ENCODE data around the gene TCP10L. TPM values are rescaled to one million over a fixed set of nuclear protein-coding genes. Genes with fewer than 3 reads are reported as not detected.
A peak's percentile ranks its signal among the peaks of the same experiment; 100 is the strongest.

The TCP10L gene
- total and polyA plus RNA-seq, 2 of the 13 experiments (the other 11 are each of a cell fraction or from before 2014, with no cell fraction given): 0.90 to 2.4 TPM

DNA sequence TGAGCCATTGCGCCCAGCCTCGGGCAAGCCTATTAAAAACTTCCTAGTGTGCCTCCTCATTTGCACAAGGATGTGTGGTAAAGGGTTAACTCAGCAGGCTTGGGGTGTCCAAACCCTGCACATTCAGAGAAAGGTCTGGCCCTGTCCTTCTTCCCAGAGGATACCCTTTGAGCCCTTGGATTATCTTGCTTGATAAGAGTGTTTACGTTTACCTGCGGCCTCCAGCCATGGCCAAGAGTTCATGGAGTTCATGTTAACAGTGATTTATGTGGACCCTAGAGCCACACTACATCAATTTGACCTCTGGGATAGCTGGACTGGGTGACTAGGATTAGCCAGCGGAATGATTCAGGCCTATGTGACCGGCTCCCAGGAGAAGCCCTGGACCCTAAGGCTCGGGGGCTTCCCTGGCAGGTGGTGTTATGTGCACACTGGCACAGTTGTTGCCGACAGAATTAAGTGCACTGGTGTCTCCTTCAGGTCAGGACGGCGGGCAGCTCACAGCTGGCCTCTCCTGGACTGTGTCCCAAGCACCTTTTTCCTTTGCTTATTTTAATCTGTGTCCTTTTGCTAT, 7.7 kb upstream of the TCP10L start (continued):
- TF ChIP-seq, protein P1, sequence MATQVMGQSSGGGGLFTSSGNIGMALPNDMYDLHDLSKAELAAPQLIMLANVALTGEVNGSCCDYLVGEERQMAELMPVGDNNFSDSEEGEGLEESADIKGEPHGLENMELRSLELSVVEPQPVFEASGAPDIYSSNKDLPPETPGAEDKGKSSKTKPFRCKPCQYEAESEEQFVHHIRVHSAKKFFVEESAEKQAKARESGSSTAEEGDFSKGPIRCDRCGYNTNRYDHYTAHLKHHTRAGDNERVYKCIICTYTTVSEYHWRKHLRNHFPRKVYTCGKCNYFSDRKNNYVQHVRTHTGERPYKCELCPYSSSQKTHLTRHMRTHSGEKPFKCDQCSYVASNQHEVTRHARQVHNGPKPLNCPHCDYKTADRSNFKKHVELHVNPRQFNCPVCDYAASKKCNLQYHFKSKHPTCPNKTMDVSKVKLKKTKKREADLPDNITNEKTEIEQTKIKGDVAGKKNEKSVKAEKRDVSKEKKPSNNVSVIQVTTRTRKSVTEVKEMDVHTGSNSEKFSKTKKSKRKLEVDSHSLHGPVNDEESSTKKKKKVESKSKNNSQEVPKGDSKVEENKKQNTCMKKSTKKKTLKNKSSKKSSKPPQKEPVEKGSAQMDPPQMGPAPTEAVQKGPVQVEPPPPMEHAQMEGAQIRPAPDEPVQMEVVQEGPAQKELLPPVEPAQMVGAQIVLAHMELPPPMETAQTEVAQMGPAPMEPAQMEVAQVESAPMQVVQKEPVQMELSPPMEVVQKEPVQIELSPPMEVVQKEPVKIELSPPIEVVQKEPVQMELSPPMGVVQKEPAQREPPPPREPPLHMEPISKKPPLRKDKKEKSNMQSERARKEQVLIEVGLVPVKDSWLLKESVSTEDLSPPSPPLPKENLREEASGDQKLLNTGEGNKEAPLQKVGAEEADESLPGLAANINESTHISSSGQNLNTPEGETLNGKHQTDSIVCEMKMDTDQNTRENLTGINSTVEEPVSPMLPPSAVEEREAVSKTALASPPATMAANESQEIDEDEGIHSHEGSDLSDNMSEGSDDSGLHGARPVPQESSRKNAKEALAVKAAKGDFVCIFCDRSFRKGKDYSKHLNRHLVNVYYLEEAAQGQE (IDR thresholded peaks at IDR 0.05; ENCODE audit: borderline replicate concordance in 1 of 2, low read depth in 1 of 2, low read length in 2 of 2): peak in 1 of 2 experiments; percentile 56; a peak in 2 of 4 replicates
- TF ChIP-seq, protein P2, sequence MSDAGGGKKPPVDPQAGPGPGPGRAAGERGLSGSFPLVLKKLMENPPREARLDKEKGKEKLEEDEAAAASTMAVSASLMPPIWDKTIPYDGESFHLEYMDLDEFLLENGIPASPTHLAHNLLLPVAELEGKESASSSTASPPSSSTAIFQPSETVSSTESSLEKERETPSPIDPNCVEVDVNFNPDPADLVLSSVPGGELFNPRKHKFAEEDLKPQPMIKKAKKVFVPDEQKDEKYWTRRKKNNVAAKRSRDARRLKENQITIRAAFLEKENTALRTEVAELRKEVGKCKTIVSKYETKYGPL (CRISPR knock-in tag; IDR thresholded peaks at IDR 0.05): no peak
- no peak for TF ChIP-seq ZNF614 (CRISPR knock-in tag; IDR thresholded peaks at IDR 0.05; ENCODE audit: borderline replicate concordance)
- TF ChIP-seq, protein P3, sequence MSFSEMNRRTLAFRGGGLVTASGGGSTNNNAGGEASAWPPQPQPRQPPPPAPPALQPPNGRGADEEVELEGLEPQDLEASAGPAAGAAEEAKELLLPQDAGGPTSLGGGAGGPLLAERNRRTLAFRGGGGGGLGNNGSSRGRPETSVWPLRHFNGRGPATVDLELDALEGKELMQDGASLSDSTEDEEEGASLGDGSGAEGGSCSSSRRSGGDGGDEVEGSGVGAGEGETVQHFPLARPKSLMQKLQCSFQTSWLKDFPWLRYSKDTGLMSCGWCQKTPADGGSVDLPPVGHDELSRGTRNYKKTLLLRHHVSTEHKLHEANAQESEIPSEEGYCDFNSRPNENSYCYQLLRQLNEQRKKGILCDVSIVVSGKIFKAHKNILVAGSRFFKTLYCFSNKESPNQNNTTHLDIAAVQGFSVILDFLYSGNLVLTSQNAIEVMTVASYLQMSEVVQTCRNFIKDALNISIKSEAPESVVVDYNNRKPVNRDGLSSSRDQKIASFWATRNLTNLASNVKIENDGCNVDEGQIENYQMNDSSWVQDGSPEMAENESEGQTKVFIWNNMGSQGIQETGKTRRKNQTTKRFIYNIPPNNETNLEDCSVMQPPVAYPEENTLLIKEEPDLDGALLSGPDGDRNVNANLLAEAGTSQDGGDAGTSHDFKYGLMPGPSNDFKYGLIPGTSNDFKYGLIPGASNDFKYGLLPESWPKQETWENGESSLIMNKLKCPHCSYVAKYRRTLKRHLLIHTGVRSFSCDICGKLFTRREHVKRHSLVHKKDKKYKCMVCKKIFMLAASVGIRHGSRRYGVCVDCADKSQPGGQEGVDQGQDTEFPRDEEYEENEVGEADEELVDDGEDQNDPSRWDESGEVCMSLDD (CRISPR knock-in tag; IDR thresholded peaks at IDR 0.05; ENCODE audit: borderline replicate concordance): peak; percentile 76; the same call in 1 of the 2 replicates
- no peak for TF ChIP-seq ZNF263 (CRISPR knock-in tag; IDR thresholded peaks at IDR 0.05)
- no peak for TF ChIP-seq SIN3B (IDR thresholded peaks at IDR 0.05; ENCODE audit: low read length)
- TF ChIP-seq, protein P4, sequence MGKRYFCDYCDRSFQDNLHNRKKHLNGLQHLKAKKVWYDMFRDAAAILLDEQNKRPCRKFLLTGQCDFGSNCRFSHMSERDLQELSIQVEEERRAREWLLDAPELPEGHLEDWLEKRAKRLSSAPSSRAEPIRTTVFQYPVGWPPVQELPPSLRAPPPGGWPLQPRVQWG (CRISPR knock-in tag; IDR thresholded peaks at IDR 0.05; ENCODE audit: borderline replicate concordance, low read depth): no peak
- TF ChIP-seq ZMAT3 (CRISPR knock-in tag; conservative IDR thresholded peaks at IDR 0.05): peak; percentile 37; the same call in 1 of the 2 replicates
- TF ChIP-seq SMAD1 (CRISPR knock-in tag; IDR thresholded peaks at IDR 0.05; ENCODE audit: borderline replicate concordance, low read depth): no peak
- TF ChIP-seq RFXANK (CRISPR knock-in tag; IDR thresholded peaks at IDR 0.05): no peak
- TF ChIP-seq JUNB (CRISPR knock-in tag; IDR thresholded peaks at IDR 0.05; ENCODE audit: borderline replicate concordance): peak; percentile 81; the same call in 1 of the 2 replicates
- TF ChIP-seq, protein P5, sequence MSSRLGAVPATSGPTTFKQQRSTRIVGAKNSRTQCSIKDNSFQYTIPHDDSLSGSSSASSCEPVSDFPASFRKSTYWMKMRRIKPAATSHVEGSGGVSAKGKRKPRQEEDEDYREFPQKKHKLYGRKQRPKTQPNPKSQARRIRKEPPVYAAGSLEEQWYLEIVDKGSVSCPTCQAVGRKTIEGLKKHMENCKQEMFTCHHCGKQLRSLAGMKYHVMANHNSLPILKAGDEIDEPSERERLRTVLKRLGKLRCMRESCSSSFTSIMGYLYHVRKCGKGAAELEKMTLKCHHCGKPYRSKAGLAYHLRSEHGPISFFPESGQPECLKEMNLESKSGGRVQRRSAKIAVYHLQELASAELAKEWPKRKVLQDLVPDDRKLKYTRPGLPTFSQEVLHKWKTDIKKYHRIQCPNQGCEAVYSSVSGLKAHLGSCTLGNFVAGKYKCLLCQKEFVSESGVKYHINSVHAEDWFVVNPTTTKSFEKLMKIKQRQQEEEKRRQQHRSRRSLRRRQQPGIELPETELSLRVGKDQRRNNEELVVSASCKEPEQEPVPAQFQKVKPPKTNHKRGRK (CRISPR knock-in tag; IDR thresholded peaks at IDR 0.05): no peak
- TF ChIP-seq AGO2 (optimal IDR thresholded peaks at IDR 0.05; ENCODE audit: low read depth, low read length): no peak
- TF ChIP-seq, protein P6, sequence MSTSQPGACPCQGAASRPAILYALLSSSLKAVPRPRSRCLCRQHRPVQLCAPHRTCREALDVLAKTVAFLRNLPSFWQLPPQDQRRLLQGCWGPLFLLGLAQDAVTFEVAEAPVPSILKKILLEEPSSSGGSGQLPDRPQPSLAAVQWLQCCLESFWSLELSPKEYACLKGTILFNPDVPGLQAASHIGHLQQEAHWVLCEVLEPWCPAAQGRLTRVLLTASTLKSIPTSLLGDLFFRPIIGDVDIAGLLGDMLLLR (CRISPR knock-in tag; IDR thresholded peaks at IDR 0.05): no peak
- TF ChIP-seq ZNF780A (CRISPR knock-in tag; IDR thresholded peaks at IDR 0.05): no peak
- TF ChIP-seq, protein P7, sequence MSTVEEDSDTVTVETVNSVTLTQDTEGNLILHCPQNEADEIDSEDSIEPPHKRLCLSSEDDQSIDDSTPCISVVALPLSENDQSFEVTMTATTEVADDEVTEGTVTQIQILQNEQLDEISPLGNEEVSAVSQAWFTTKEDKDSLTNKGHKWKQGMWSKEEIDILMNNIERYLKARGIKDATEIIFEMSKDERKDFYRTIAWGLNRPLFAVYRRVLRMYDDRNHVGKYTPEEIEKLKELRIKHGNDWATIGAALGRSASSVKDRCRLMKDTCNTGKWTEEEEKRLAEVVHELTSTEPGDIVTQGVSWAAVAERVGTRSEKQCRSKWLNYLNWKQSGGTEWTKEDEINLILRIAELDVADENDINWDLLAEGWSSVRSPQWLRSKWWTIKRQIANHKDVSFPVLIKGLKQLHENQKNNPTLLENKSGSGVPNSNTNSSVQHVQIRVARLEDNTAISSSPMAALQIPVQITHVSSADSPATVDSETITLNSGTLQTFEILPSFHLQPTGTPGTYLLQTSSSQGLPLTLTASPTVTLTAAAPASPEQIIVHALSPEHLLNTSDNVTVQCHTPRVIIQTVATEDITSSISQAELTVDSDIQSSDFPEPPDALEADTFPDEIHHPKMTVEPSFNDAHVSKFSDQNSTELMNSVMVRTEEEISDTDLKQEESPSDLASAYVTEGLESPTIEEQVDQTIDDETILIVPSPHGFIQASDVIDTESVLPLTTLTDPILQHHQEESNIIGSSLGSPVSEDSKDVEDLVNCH (CRISPR knock-in tag; IDR thresholded peaks at IDR 0.05): no peak

Measured in HepG2 (cell line).